Astrocyte (in vitro differentiated cells and primary cell): ENCODE data around the gene MN1. TPM values are rescaled to one million over a fixed set of nuclear protein-coding genes. Genes with fewer than 3 reads are reported as not detected.

Experiments used
- DNase-seq: peaks from one replicate; pipeline ENCODE4 v3.0.0-alpha.2; 2010; ENCODE audit warnings: low read depth
- FAIRE-seq: peaks from 2 replicates; lab custom pipeline; 2011; peaks lifted over from hg19 to GRCh38; lab: Jason Lieb, UNC
- H2AFZ ChIP-seq: 2 replicates; pipeline ENCODE4 v1.6.0; 2012; ENCODE audit warnings: low read depth, low read length, inconsistent platforms
- H3K27ac ChIP-seq: 2 replicates; pipeline ENCODE4 v1.5.1; 2011; ENCODE audit warnings: low read depth, low read length, inconsistent platforms
- H3K27me3 ChIP-seq: 2 replicates; pipeline ENCODE4 v1.6.0; 2011; ENCODE audit warnings: low read length, inconsistent platforms; ENCODE audit not compliant: insufficient read depth
- H3K36me3 ChIP-seq: 2 replicates; pipeline ENCODE4 v1.5.1; 2011; ENCODE audit warnings: low read length, inconsistent platforms; ENCODE audit not compliant: insufficient read depth
- H3K4me1 ChIP-seq: 2 replicates; pipeline ENCODE4 v1.5.1; 2011; ENCODE audit warnings: low read length, inconsistent platforms; ENCODE audit not compliant: insufficient read depth
- H3K4me2 ChIP-seq: 2 replicates; pipeline ENCODE4 v1.6.0; 2012; ENCODE audit warnings: low read length, inconsistent platforms
- H3K4me3 ChIP-seq: 2 replicates; pipeline ENCODE4 v1.5.1; 2011; ENCODE audit warnings: low read depth, mild to moderate bottlenecking, low read length, inconsistent platforms; ENCODE audit not compliant: insufficient read depth
- H3K79me2 ChIP-seq: 2 replicates; pipeline ENCODE4 v1.6.0; 2012; ENCODE audit warnings: mild to moderate bottlenecking, low read length, inconsistent platforms; ENCODE audit not compliant: insufficient read depth
- H3K9ac ChIP-seq: 2 replicates; pipeline ENCODE4 v1.6.0; 2012; ENCODE audit warnings: mild to moderate bottlenecking, low read length, inconsistent platforms
- H3K9me3 ChIP-seq: 2 replicates; pipeline ENCODE4 v1.5.1; 2012; ENCODE audit warnings: low read depth, mild to moderate bottlenecking, low read length, inconsistent platforms; ENCODE audit not compliant: insufficient read depth
- H4K20me1 ChIP-seq: 2 replicates; pipeline ENCODE4 v1.6.0; 2012; ENCODE audit warnings: low read length, inconsistent platforms; ENCODE audit not compliant: insufficient read depth
- H3K27ac Mint-ChIP-seq: one replicate; pipeline ENCODE4 v1.8.0; 2021; ENCODE audit warnings: mild to moderate bottlenecking, mixed read lengths; ENCODE audit not compliant: unreplicated experiment
- H3K27me3 Mint-ChIP-seq: one replicate; pipeline ENCODE4 v1.8.0; 2021; ENCODE audit warnings: low read depth, mixed read lengths; ENCODE audit not compliant: unreplicated experiment
- H3K36me3 Mint-ChIP-seq: one replicate; pipeline ENCODE4 v1.8.0; 2021; ENCODE audit warnings: low read depth, mixed read lengths; ENCODE audit not compliant: unreplicated experiment
- H3K4me1 Mint-ChIP-seq: one replicate; pipeline ENCODE4 v1.8.0; 2021; ENCODE audit warnings: low read depth, mixed read lengths; ENCODE audit not compliant: unreplicated experiment
- H3K4me3 Mint-ChIP-seq: one replicate; pipeline ENCODE4 v1.8.0; 2021; ENCODE audit warnings: mild to moderate bottlenecking, moderate library complexity, mixed read lengths; ENCODE audit not compliant: unreplicated experiment
- H3K9me3 Mint-ChIP-seq: one replicate; pipeline ENCODE4 v1.8.0; 2021; ENCODE audit warnings: mild to moderate bottlenecking, mixed read lengths; ENCODE audit not compliant: unreplicated experiment
- EZH2 ChIP-seq: IDR thresholded peaks from 2 replicates; pipeline ENCODE4 v1.6.1; 2012; ENCODE audit warnings: mild to moderate bottlenecking, low read length, inconsistent platforms; ENCODE audit not compliant: insufficient read depth
- total RNA-seq: library from RNA; stranded (reverse); gene quantifications from 2 replicates; pipeline ENCODE4 v1.2.1, GENCODE V29; 2021
- TF ChIP-seq, protein P1 (sequence below): IDR thresholded peaks from 2 replicates; pipeline ENCODE4 v1.5.1; 2011; ENCODE audit warnings: low read depth, mild to moderate bottlenecking, inconsistent platforms, low read length, moderate library complexity; ENCODE audit not compliant: insufficient read depth

Gene MN1
- total RNA-seq, 1 donor from 2014 or later: 98.6 TPM

GRCh38 chr22:27804470-27805297 lies 3.1 kb upstream of the MN1 start:
- no peak overlapping the region for H3K9ac ChIP-seq
- no peak overlapping the region for H3K4me3 ChIP-seq
- H3K27me3 ChIP-seq: no peaks in the 10 kb centered on the region
- H3K79me2 ChIP-seq: peaks cover 28% of the 10 kb centered on the region
- no peak overlapping the region for H3K27ac ChIP-seq
- Mint-ChIP-seq H3K27me3 (peaks cover 17% of the 10 kb centered on the region), H3K36me3 (peaks cover 2% of the 10 kb centered on the region), H3K9me3 (no peaks in the 10 kb centered on the region), H3K27ac (peak overlapping the region; percentile 60), H3K4me3 (no peak overlapping the region), H3K4me1 (peaks cover 19% of the 10 kb centered on the region)
- DNase-seq: no peak
- peak overlapping the region; percentile 55 for H2AFZ ChIP-seq
- peaks cover 5% of the 10 kb centered on the region for H4K20me1 ChIP-seq
- H3K9me3 ChIP-seq: no peaks in the 10 kb centered on the region
- peaks cover 19% of the 10 kb centered on the region for H3K4me1 ChIP-seq
- FAIRE-seq: no peak
- peak overlapping the region; percentile 55 for H3K4me2 ChIP-seq
- TF ChIP-seq EZH2: no peak
- TF ChIP-seq, protein P1, sequence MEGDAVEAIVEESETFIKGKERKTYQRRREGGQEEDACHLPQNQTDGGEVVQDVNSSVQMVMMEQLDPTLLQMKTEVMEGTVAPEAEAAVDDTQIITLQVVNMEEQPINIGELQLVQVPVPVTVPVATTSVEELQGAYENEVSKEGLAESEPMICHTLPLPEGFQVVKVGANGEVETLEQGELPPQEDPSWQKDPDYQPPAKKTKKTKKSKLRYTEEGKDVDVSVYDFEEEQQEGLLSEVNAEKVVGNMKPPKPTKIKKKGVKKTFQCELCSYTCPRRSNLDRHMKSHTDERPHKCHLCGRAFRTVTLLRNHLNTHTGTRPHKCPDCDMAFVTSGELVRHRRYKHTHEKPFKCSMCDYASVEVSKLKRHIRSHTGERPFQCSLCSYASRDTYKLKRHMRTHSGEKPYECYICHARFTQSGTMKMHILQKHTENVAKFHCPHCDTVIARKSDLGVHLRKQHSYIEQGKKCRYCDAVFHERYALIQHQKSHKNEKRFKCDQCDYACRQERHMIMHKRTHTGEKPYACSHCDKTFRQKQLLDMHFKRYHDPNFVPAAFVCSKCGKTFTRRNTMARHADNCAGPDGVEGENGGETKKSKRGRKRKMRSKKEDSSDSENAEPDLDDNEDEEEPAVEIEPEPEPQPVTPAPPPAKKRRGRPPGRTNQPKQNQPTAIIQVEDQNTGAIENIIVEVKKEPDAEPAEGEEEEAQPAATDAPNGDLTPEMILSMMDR: peak; percentile 41
- no peaks in the 10 kb centered on the region for H3K36me3 ChIP-seq

DNA sequence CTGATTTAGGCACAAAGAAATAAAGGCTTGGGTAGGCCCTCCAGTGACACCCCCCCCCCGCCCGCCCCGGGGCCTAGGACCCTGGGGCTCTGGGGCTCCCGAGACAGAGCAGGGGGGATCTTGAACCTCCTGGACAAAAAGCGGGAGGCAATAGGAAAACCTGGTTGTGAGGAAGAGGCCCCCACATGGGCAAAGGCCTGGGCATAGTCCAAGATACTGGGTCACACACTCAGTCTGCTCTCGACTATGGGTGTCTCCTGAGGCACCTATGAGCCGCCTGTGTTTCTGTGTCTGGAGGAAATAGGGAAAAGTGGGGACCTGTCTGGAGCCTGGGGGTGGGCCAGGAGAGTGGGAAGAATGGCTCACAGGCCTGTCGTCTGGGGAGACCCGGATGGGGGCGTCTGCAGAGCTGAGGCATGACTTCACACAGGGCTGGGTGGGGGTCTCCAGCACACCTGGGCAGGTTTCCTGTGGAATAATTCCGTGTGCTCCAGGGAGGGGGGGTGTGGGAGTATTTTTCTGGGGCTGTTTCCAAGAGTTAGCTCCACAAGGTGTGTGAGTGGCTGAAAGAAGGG lies 2.4 kb upstream of the MN1 start:
- Histone ChIP-seq H3K9ac (no peak overlapping the region), H3K4me2 (no peak overlapping the region), H3K4me3 (no peak overlapping the region), H3K9me3 (no peaks in the 10 kb centered on the region), H3K27me3 (no peaks in the 10 kb centered on the region), H3K36me3 (no peaks in the 10 kb centered on the region), H3K27ac (no peak overlapping the region), H4K20me1 (peaks cover 10% of the 10 kb centered on the region), H2AFZ (no peak overlapping the region), H3K4me1 (peaks cover 20% of the 10 kb centered on the region), H3K79me2 (peaks cover 36% of the 10 kb centered on the region)
- DNase-seq (no peak), FAIRE-seq (no peak)
- Mint-ChIP-seq H3K36me3 (peaks cover 4% of the 10 kb centered on the region), H3K4me1 (peaks cover 18% of the 10 kb centered on the region), H3K27me3 (peaks cover 17% of the 10 kb centered on the region), H3K27ac (no peak overlapping the region), H3K4me3 (no peak overlapping the region), H3K9me3 (no peaks in the 10 kb centered on the region)
- no peak for TF ChIP-seq EZH2
- TF ChIP-seq, protein P1: no peak
